ENCODE results near the gene EIF4ENIF1. TPM values are rescaled to one million over a fixed set of nuclear protein-coding genes. Genes with fewer than 3 reads are reported as not detected.
"Not testable (repeated sequence)": the region's sequence is repeated elsewhere in the genome, so short reads cannot be mapped to it uniquely, and the experiment has no call there.

The EIF4ENIF1 gene
- total RNA-seq, 1 donor from 2014 or later: 41.9 TPM

DNA sequence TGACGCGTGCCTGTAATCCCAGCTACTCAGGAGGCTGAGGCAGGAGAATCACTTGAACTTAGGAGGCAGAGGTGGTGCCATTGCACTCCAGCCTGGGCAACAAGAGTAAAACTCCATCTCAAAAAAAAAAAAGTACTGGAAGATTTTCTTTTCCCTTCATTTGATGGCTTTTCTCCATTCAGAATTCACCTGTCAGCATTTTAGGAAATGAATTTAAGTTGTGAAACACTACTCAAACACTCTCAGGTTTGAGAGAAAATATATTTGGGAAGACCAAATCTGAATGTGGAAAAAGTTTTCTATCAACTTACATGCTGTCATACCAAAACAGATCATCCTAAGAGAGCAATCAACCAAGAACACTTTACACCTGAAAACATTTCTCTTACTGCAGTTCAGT is 2.7 kb downstream of the EIF4ENIF1 start:
- Mint-ChIP-seq H3K4me1 (ENCODE audit: low read depth, unreplicated experiment) (peaks cover 13% of the 10 kb centered on the region), H3K36me3 (ENCODE audit: unreplicated experiment) (no peaks in the 10 kb centered on the region), H3K27me3 (ENCODE audit: unreplicated experiment) (no peaks in the 10 kb centered on the region), H3K27ac (ENCODE audit: unreplicated experiment) (no peak overlapping the region), H3K9me3 (ENCODE audit: unreplicated experiment) (peaks cover 2% of the 10 kb centered on the region), H3K4me3 (ENCODE audit: unreplicated experiment) (no peak overlapping the region)
- no peak for DNase-seq
- TF ChIP-seq, protein P1, sequence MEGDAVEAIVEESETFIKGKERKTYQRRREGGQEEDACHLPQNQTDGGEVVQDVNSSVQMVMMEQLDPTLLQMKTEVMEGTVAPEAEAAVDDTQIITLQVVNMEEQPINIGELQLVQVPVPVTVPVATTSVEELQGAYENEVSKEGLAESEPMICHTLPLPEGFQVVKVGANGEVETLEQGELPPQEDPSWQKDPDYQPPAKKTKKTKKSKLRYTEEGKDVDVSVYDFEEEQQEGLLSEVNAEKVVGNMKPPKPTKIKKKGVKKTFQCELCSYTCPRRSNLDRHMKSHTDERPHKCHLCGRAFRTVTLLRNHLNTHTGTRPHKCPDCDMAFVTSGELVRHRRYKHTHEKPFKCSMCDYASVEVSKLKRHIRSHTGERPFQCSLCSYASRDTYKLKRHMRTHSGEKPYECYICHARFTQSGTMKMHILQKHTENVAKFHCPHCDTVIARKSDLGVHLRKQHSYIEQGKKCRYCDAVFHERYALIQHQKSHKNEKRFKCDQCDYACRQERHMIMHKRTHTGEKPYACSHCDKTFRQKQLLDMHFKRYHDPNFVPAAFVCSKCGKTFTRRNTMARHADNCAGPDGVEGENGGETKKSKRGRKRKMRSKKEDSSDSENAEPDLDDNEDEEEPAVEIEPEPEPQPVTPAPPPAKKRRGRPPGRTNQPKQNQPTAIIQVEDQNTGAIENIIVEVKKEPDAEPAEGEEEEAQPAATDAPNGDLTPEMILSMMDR (IDR thresholded peaks at IDR 0.05; ENCODE audit: partially characterized antibody, unreplicated experiment): no peak

DNA sequence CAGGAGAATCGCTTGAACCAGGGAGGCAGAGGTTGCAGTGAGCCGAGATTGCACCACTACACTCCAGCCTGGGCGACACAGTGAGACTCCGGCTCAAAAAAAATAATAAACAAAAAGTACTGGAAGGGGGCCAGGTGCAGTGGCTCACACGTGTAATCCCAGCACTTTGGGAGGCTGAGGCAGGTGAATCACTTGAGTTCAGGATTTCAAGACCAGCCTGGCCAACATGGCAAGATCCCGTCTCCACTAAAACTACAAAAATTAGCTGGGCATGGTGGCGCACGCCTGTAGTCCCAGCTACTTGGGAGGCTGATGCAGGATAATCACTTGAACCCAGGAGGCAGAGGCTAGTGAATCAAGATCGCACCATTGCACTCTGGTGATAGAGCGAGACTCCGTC is 3.3 kb downstream of the EIF4ENIF1 start:
- H3K27ac Mint-ChIP-seq (ENCODE audit: unreplicated experiment); H3K36me3 Mint-ChIP-seq (ENCODE audit: unreplicated experiment); H3K27me3 Mint-ChIP-seq (ENCODE audit: unreplicated experiment): not testable (repeated sequence)

DNA sequence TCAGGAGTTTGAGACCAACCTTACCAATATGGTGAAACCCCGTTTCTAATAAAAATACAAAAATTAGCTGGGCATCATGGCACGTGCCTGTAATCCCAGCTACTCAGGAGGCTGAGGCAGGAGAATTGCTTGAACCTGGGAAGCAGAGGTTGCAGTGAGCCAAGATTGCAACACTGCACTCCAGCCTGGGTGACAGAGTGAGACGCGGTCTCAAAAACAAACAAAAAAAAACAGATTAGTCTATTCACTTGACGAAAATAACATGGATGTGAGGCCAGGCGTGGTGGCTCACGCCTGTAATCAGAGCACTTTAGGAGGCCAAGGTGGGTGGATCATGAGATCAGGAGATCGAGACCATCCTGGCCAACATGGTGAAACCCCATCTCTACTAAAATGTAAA is 7.2 kb downstream of the EIF4ENIF1 start:
- H3K9me3 Mint-ChIP-seq (ENCODE audit: unreplicated experiment); H3K4me1 Mint-ChIP-seq (ENCODE audit: low read depth, unreplicated experiment); H3K27ac Mint-ChIP-seq (ENCODE audit: unreplicated experiment); DNase-seq; H3K27me3 Mint-ChIP-seq (ENCODE audit: unreplicated experiment); H3K4me3 Mint-ChIP-seq (ENCODE audit: unreplicated experiment); H3K36me3 Mint-ChIP-seq (ENCODE audit: unreplicated experiment): not testable (repeated sequence)

More for the DNA sequence above, 3.3 kb downstream of the EIF4ENIF1 start:
- peaks cover 13% of the 10 kb centered on the region for H3K4me1 Mint-ChIP-seq (ENCODE audit: low read depth, unreplicated experiment)
- not testable (repeated sequence) for DNase-seq; H3K4me3 Mint-ChIP-seq (ENCODE audit: unreplicated experiment); H3K9me3 Mint-ChIP-seq (ENCODE audit: unreplicated experiment)

DNA sequence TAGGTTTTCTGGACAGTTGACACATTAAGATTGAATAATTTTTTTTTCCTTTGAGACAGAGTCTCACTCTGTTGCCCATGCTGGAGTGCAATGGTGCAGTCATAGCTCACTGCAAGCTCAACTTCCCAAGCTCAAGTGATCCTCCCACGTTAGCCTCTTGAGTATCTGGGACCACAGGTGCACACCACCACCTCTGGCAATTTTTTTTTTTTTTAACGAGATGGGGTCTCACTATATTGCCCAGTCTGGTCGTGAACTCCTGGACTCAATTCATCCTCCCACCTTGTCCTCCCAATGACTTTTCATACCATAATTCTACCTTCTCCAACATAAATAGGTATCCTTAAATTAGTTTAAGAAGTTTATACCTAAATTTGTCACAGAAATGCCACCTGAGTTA is 8.5 kb downstream of the EIF4ENIF1 start:
- no peaks in the 10 kb centered on the region for H3K4me1 Mint-ChIP-seq (ENCODE audit: low read depth, unreplicated experiment)
- no peak for DNase-seq
- no peak overlapping the region for H3K4me3 Mint-ChIP-seq (ENCODE audit: unreplicated experiment)
- no peaks in the 10 kb centered on the region for H3K27me3 Mint-ChIP-seq (ENCODE audit: unreplicated experiment)
- H3K27ac Mint-ChIP-seq (ENCODE audit: unreplicated experiment): no peak overlapping the region
- TF ChIP-seq, protein P1 (IDR thresholded peaks at IDR 0.05; ENCODE audit: partially characterized antibody, unreplicated experiment): no peak
- H3K36me3 Mint-ChIP-seq (ENCODE audit: unreplicated experiment): no peaks in the 10 kb centered on the region
- no peaks in the 10 kb centered on the region for H3K9me3 Mint-ChIP-seq (ENCODE audit: unreplicated experiment)

DNA sequence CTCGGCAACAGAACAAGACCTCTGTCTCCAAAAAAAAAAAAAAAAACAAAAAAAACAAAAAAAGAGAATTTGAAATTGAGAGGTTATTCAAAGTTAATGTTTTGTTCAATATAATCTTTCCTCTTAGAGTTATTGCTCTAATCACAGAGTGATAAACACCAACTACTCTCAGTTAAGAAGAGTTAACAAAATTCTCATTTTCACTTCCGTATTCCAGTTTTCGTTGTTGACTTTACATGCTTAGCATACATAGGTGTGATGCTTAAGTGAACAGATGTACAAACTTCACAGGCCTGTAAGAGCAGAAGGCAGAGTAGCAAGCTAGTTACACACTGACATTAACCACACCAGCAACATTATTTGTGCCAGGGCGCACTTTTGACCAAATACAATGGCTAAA is 12.3 kb downstream of the EIF4ENIF1 start:
- H3K27ac Mint-ChIP-seq (ENCODE audit: unreplicated experiment): no peak overlapping the region
- H3K27me3 Mint-ChIP-seq (ENCODE audit: unreplicated experiment): no peaks in the 10 kb centered on the region
- H3K4me1 Mint-ChIP-seq (ENCODE audit: low read depth, unreplicated experiment): no peaks in the 10 kb centered on the region
- no peak for DNase-seq
- TF ChIP-seq, protein P1 (IDR thresholded peaks at IDR 0.05; ENCODE audit: partially characterized antibody, unreplicated experiment): no peak
- no peaks in the 10 kb centered on the region for H3K9me3 Mint-ChIP-seq (ENCODE audit: unreplicated experiment)
- H3K4me3 Mint-ChIP-seq (ENCODE audit: unreplicated experiment): no peak overlapping the region
- no peaks in the 10 kb centered on the region for H3K36me3 Mint-ChIP-seq (ENCODE audit: unreplicated experiment)

DNA sequence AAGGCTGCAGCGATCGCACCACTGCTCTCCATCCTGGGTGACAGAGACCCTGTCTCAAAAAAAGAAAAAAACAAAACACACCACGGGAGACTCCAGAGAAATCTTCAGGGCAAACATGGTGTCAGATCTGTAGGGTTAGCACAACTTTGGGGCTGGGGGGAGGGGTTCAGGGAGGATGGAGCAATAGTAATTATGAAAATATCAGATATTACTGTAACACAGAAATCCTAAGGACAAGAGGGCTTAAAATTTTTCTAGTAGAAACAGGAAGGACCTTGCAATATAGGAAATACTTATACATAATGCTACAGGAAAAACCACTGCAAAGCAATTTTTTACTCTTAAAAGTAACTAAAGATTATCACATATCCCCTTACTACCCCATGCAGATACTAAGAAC is 13.8 kb downstream of the EIF4ENIF1 start:
- Mint-ChIP-seq H3K36me3 (ENCODE audit: unreplicated experiment) (no peaks in the 10 kb centered on the region), H3K27ac (ENCODE audit: unreplicated experiment) (no peak overlapping the region), H3K27me3 (ENCODE audit: unreplicated experiment) (no peaks in the 10 kb centered on the region), H3K9me3 (ENCODE audit: unreplicated experiment) (no peaks in the 10 kb centered on the region), H3K4me1 (ENCODE audit: low read depth, unreplicated experiment) (no peaks in the 10 kb centered on the region), H3K4me3 (ENCODE audit: unreplicated experiment) (no peak overlapping the region)
- TF ChIP-seq, protein P1 (IDR thresholded peaks at IDR 0.05; ENCODE audit: partially characterized antibody, unreplicated experiment): no peak
- no peak for DNase-seq

All from glutamatergic neuron (in vitro differentiated cells).